Measurements from ENCODE around the gene SYTL4.

SYTL4 gene

GRCh38 chrX:100648458-100649417, 83.2 kb downstream of the SYTL4 start:
- DNase-seq (ENCODE audit: low read depth) = peak; percentile 81

- DNase-seq (ENCODE audit: low read depth) = no peak
Observed at GRCh38 chrX:100647739-100648138, 84.2 kb downstream of the SYTL4 start.

- peak; percentile 60 for DNase-seq (ENCODE audit: low read depth)
Observed at GRCh38 chrX:100647095-100647494, 84.8 kb downstream of the SYTL4 start.

GRCh38 chrX:100645106-100645505, 86.8 kb downstream of the SYTL4 start:
- DNase-seq (ENCODE audit: low read depth) = no peak

- DNase-seq (ENCODE audit: low read depth) = peak; percentile 92
Observed at GRCh38 chrX:100643956-100644860, 87.7 kb downstream of the SYTL4 start, which contains the start of gene SRPX2. TSS of gene SRPX2 (plus strand) at chrX:100644199. CDS start at chrX:100646323, 2,124 bp downstream.

GRCh38 chrX:100643212-100643611, 88.7 kb downstream of the SYTL4 start:
- no peak for DNase-seq (ENCODE audit: low read depth)

GRCh38 chrX:100642290-100642689, 89.6 kb downstream of the SYTL4 start:
- no peak for DNase-seq (ENCODE audit: low read depth)

GRCh38 chrX:100636321-100636991, 95.5 kb downstream of the SYTL4 start, which contains the start of gene TSPAN6:
TSS of gene TSPAN6 (minus strand) at chrX:100636806. CDS start at chrX:100636694, 112 bp downstream.
- DNase-seq (ENCODE audit: low read depth) = peak; percentile 83

- no peak for DNase-seq (ENCODE audit: low read depth)
Observed at GRCh38 chrX:100635989-100636320, 96.0 kb downstream of the SYTL4 start.

GRCh38 chrX:100635040-100635439, 96.9 kb downstream of the SYTL4 start:
- no peak for DNase-seq (ENCODE audit: low read depth)

GRCh38 chrX:100625985-100626491, 105.9 kb downstream of the SYTL4 start:
- no peak for DNase-seq (ENCODE audit: low read depth)
